Measurements from ENCODE around the gene RBPJ.
"Not testable (repeated sequence)": the region's sequence is repeated elsewhere in the genome, so short reads cannot be mapped to it uniquely, and the experiment has no call there.

Gene RBPJ

DNA sequence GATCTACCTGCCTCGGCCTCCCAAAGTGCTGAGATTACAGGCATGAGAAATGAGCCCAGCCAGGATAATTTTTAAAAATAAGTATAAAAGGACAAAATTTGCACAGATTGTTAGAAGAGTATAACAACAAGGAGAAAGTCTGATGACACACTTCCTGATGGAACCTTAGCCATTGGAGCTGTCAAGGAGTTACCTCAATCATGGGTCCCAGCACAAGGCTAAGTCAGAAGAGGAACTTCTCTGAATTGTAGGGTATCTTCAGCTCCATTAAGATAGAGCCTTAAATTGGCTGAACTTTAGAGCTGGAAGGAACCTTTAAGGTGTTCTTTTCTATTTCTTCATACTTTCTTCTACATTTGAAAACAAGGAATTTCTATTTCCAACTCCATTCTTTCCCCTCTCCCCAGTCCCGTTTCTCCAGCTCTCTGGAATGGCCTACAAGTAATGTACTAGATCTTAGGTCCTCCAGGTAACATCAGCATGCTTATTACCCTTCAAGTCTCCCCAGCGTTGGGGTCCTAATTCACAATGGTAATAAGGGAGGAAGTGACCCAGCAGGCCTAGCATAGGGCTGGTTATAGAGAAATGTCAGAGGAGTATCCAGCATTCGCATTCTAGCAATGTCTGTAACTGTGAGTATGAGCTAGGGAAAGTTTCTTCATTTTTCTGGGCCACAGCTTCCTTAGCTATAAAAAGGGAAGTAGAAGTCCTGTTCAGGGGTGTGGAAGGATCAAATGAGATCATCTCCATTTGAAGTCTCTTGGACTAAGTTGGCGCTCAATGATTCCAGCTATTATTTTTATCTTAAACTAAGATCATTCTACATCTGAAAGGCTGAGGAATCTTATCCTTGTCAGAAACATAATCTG lies 18.5 kb upstream of the RBPJ start:
- peak; percentile 95 for DNase-seq

GRCh38 chr4:26303008-26303407 lies 17.8 kb upstream of the RBPJ start:
- DNase-seq, result no peak

DNA sequence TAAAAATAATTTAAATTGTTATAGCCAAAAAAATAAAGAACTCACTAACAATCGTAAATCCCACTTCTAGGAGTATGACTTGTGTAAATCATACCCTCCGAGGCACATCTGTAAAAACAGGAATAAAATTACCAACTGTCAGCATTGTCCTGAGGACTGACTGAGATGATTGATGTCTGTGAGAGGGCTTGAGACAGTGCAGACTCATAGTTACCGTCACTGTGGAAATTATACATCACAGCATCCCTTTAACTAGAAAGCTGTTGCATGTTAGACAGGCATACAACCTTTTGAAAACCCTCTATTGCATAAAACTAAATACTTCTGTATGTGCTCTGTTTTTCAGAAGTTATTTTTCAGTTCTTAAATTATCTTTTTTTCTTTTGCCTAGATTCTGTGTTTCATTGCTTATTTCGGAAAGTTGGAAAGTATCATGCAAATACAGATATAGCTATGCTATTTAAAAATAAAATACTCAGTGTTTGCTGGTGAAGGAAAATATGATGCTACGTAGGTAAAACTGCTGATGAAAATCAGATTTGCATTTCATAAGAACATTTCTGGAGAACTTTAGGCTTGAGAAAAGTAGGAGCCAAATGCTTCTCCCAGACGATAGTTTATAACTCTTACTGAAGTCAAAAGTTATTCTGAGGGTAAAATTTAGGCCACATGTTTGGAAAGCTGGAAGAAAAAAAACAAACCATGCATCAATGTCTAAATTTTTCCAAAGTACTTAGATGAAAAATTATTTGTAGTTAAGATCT lies 13.6 kb upstream of the RBPJ start:
- DNase-seq, result no peak

DNA sequence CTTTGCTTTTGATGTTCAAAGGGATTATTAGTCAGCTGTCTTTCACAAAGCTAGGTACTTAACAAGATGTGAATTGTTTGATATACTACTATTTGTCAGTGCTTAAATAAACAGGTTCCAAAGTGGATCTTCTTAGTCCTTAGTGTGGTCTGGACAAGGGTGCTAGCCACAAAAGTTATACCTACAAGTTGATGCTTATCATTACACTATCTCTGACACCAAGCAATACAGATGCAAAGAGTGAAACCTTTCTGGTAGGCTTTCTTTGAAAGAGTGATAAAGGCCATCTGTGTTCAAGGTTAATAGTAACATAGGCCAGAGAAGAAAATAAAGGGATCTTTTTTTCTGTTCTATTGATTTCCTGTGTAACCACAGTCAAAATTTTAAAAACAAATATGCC lies 12.2 kb upstream of the RBPJ start:
- DNase-seq, result no peak

- no peak for DNase-seq
These were observed 10.6 kb upstream of the RBPJ start for GRCh38 chr4:26310264-26310663.

DNA sequence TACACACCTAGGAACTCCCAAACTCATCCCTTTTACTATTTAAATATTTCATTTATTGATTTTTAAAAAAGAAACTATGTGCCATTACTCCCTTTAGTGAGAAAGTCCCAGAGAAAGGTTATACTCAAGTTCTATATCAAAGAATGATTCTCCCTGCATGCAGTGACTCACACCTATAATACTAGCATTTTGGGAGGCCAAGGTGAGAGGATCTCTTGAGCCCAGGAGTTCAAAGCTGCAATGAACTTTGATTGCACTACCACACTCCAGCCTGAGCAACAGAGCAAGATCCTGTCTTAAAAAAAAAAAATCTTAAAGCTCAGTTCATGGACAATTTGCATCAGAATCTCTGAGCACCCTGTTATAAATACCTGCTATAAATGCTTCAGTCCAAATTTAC lies 9.2 kb upstream of the RBPJ start:
- no peak for DNase-seq

DNA sequence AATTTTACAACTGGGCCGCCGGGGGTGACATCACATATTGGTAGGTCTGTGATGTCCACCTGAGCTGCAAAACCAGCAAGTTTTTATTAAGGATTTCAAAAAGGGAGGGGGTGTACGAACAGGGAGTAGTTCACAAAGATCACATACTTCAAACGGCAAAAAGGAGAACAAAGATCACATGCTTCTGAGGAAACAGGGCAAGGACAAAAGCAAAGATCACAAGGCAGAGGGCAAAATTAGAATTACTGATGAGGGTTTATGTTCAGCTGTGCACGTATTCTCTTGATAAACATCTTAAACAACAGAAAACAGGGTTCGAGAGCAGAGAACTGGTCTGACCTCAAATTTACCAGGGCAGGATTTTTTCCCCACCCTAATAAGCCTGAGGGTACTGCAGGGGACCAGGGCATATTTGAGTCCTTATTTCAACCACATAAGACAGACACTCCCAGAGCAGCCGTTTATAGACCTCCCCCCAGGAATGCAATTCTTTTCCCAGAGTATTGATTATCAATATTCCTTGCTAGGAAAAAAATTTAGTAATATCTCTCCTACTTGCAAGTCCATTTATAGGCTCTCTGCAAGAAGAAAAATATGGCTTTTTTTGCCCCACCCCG lies 5.4 kb upstream of the RBPJ start:
- DNase-seq, result not testable (repeated sequence)

GRCh38 chr4:26317766-26318165 lies 3.0 kb upstream of the RBPJ start:
- DNase-seq, result no peak

GRCh38 chr4:26319467-26319948 lies 1.3 kb upstream of the RBPJ start:
- peak; percentile 99 for DNase-seq

DNA sequence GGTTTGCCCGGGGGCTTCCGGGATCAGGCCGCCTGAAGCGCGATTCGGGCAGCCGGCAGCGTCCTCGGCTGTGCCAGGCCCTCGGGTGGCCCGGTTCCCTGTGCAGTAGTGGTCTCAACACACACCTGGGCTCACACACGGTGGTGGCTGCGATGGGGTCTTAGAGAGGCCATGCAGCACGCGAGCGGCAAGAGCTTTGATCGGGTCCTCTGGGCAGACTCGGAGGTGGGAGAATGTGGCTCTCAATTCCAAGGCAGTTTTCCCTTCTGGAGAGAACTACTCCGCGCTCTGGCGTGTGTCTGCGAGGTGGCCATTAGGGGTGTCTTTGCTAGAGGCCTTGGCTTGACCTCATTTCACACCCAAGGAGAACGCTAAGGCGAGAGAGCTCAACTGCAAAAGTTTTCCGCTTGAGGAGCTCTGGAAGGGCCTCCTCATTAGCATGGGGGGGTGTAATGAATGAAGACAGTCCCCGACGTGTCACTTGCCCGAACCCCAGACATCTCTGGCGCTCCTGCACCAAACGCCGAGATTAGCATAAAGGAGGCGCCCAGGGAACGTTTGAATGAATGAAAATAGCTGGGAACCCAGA lies 771 bp upstream of the RBPJ start:
- peak; percentile 59 for DNase-seq

GRCh38 chr4:26321373-26322221 lies 783 bp downstream of the RBPJ start:
- peak; percentile 2 for DNase-seq

- no peak for DNase-seq
These were observed 1.5 kb downstream of the RBPJ start for GRCh38 chr4:26322346-26322745.

GRCh38 chr4:26323821-26324220 lies 3.0 kb downstream of the RBPJ start:
- DNase-seq, result no peak

DNA sequence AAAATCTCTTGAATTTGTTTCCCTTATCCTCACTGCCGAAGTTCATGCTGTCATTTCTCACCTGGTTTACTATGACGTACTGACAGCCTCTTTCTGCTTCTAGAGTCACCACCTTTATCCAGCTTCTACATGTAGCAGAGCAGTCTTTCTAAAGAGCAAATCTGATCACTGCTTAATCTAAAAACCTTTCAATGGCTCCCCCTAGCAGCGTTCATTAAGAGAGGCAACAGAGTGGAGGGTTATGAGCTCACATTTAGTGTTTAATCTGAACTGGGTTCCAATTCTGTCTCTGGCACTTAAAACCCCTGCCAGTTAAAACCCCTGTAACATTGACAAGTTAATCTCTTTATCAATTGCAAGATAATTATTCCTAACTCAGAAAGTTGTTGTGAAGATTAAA lies 4.4 kb downstream of the RBPJ start:
- peak; percentile 45 for DNase-seq

- peak; percentile 31 for DNase-seq
These were observed 6.0 kb downstream of the RBPJ start for GRCh38 chr4:26326791-26327190.

- peak; percentile 55 for DNase-seq
These were observed 9.5 kb downstream of the RBPJ start for GRCh38 chr4:26330186-26330787.

- DNase-seq, result no peak
These were observed 10.1 kb downstream of the RBPJ start for GRCh38 chr4:26330946-26331345.

DNA sequence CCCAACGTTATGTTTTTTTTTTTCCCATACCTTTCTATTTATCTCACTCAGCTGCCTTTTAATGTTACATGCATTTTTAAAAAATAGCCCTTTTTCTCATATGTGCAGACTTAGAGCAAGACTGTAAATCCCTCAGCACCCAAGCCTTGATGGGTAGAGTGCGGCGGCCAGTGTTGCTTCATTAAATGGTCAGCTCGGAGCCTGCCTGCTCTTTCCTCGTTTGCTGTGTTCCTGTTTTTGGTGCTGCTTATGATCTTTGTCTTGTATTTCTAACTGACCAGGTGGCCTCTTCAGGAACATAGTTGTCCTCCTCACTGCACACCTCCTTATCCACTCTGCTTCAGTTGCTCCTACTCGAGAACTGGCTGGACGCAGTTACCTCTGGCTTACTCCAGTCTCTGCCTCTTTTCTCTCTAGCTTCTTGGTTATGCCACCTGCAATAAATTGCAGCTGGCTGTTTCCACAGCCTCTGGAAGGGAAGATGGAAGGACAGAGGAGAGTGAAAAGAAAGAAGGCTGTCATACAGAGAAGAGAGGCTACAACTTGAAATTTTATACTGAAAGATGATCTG lies 10.7 kb downstream of the RBPJ start:
- peak; percentile 25 for DNase-seq

- no peak for DNase-seq
These were observed 13.6 kb downstream of the RBPJ start for GRCh38 chr4:26334366-26334765.

DNA sequence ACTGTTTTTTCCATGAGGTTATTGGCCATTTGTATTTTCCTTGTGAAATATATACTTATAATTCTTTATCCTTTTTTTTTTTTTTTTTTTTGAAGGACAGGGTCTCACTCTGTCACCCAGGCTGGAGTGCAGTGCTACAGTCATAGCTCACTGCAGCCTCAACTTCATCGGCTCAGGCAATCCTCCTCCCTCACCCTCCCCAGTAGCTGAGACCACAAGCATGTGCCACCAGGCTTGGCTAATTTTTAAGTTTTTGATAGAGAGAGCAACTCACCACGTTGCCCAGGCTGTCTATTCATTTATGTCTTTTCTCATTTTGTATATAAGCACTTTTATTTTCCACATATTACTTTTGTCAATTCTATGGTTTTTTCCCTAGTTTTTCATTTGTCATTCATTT lies 16.8 kb downstream of the RBPJ start:
- no peak for DNase-seq

DNA sequence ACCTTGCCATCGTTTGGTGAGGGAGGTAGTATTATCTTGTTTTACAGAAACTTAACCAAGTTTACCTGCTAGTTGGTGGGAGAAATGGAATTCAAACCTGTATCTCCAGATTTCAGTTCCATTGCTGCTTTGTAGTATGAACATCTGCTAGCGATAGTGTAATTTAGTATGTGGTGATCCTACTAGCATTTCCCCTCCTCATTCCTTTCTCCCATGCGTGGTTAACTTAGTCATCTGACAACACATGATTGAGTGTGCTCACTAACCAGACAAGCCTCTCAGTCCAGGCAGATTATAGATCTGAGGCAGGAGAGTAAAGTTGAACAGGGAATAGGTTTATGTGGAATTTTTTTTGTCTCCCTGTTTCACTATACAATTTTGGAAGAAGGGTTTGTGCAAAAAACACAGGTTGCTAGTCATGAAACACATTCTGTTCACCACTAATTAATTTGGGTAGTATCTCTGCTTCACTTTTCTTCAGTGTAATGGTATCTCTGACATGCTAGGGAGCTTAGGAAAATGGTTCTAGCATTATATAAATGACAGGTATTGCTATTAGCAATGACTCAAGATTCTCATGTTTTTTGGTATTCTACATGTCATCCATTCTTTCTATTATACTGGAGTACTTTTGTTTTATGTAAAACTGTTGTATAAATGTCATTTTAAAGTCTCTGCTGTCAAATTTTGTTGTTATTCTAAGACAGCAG lies 21.7 kb downstream of the RBPJ start:
- DNase-seq, result peak; percentile 54
